CD4-positive, alpha-beta T cell treated with Interleukin-10 for 1 hour (primary cell): Measurements from ENCODE around the gene ESRRA.

Source experiments
- DNase-seq: peaks from one replicate; pipeline ENCODE4 v3.0.0-alpha.2; 2020

Gene ESRRA

GRCh38 chr11:64305075-64305690, at the start of gene ESRRA:
TSS of gene ESRRA (plus strand) at chr11:64305524. CDS start at chr11:64307180, 1,656 bp downstream.
- DNase-seq, result peak; percentile 98

- DNase-seq, result no peak
Observed at GRCh38 chr11:64256300-64256699, 49.0 kb upstream of the ESRRA start.

DNA sequence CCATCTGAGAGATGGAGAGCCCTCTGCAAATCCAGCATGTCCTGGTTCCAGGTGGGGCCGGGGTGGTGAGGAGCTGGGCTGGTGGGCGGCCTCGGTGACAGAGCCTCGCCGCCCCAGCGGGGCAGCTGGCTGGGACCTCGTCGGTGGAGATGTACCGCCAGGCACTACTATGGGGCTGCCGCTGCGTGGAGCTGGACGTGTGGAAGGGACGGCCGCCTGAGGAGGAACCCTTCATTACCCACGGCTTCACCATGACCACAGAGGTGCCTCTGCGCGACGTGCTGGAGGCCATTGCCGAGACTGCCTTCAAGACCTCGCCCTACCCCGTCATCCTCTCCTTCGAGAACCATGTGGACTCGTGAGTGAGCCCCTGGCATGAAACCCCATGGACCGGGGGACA, 47.0 kb upstream of the ESRRA start:
- no peak for DNase-seq

DNA sequence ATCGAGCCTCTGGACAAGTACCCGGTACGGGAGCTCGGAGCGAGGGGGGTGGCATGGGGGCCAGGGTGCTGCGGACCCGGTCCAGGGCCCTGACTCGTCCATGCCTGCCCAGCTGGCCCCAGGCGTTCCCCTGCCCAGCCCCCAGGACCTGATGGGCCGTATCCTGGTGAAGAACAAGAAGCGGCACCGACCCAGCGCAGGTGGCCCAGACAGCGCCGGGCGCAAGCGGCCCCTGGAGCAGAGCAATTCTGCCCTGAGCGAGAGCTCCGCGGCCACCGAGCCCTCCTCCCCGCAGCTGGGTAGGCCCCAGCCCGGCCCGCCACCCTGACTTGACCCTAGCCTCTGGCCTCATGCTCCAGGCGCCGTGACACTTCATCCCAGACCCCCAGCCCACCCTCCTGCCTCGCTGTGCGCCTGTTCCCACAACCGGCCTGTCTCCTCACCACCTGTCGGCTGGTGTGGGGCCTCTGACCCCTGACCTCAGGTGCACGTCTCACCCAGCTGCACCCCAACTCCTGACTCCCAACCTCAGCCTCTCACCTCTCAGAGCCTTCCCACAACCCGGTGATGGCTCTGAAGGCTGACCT, 46.3 kb upstream of the ESRRA start:
- DNase-seq, result no peak

DNA sequence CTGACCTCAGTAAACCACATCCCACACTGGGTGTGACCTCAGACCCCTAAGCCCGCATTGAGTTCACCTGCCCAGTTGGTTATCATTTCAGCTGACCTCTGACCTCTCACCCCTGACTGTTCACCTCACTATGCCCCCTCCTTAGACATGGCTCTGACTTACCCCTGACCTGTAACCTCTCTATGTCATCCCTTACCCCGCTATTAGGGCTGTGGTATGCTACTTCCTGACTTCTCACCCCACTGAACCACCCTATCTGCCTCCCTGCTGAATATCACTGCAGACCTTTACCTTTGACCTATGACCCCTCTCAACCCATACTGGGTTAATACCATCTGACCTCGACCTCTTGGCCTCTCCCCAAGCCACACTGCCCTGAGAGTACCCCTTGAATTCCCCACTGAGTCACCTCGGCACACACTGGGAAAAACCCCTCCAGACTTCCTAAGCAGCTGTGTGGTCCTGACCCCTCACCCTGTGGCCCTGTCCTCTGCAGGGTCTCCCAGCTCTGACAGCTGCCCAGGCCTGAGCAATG, 45.7 kb upstream of the ESRRA start:
- DNase-seq, result no peak

- no peak for DNase-seq
Observed at GRCh38 chr11:64260147-64260708, 45.1 kb upstream of the ESRRA start.

DNA sequence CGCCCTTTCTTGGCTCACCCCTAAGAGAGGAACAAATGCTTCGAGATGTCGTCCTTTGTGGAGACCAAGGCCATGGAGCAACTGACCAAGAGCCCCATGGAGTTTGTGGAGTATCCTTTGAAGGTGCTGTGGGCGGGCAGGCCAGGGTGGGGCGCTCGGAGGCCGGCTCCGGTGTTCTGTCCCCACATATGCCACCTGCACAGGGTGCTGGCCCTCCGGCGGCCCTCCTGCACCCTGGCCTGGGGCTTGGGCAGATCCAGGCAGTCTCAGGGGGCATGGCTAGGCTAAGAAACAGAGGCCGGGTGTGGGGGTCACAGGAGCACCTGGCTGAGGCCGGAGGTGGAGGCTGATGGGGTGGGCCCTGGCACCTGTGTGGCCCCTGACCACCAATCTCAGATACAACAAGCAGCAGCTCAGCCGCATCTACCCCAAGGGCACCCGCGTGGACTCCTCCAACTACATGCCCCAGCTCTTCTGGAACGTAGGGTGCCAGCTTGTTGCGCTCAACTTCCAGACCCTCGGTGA, 43.7 kb upstream of the ESRRA start:
- DNase-seq, result no peak

GRCh38 chr11:64262271-64263002, 42.9 kb upstream of the ESRRA start:
- no peak for DNase-seq

- no peak for DNase-seq
Observed at GRCh38 chr11:64263021-64263946, 42.0 kb upstream of the ESRRA start.

- DNase-seq, result no peak
Observed at GRCh38 chr11:64263947-64264317, 41.4 kb upstream of the ESRRA start.

- DNase-seq, result no peak
Observed at GRCh38 chr11:64264371-64264852, 40.9 kb upstream of the ESRRA start.

DNA sequence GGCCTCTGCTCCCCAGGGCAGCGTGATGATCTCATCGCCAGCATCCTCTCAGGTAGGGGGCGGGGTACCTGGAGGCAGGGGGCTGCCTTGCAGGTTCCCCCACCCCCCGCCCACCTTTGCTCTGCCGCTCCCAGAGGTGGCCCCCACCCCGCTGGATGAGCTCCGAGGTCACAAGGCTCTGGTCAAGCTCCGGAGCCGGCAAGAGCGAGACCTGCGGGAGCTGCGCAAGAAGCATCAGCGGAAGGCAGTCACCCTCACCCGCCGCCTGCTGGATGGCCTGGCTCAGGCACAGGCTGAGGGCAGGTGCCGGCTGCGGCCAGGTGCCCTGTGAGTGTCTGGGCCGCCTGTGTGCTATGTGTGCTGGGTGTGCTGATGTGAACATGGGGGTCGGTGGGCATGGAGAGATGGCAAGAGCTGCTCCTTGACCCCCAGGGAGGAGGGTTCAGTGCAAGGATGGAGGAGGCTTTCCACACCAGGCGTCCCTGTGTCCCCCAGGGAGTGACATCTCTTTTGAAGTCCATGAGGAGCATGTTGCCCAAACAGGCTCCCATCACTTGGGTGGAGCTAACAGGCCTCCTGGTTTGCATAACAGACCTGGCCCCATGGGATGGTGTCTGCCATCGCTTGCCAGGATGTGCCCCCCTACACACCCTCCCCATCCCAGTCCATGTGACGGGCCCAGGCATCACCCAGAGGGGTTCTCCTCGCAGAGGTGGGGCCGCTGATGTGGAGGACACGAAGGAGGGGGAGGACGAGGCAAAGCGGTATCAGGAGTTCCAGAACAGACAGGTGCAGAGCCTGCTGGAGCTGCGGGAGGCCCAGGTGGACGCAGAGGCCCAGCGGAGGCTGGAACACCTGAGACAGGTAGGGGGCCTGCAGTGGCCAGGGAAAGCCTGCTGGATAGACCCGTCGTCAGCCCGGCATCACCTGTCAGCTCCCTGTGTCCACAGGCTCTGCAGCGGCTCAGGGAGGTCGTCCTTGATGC, 39.9 kb upstream of the ESRRA start:
- no peak for DNase-seq

DNA sequence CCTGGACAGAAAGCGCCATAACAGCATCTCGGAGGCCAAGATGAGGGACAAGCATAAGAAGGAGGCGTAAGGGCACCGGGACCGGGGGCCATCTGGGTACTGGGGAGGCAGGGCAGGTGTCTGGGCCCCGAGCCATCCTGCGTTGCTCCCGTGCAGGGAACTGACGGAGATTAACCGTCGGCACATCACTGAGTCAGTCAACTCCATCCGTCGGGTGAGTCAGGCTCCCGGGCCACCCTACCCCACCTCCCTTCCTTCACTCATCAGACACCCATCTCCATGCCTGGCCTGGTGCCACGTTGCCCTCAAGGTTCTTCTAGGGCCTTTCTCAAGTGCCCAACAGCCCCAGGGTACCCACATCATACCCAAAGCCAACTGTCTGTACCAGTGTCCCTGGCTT, 39.0 kb upstream of the ESRRA start:
- DNase-seq, result no peak

GRCh38 chr11:64267207-64267945, 37.9 kb upstream of the ESRRA start:
- no peak for DNase-seq

DNA sequence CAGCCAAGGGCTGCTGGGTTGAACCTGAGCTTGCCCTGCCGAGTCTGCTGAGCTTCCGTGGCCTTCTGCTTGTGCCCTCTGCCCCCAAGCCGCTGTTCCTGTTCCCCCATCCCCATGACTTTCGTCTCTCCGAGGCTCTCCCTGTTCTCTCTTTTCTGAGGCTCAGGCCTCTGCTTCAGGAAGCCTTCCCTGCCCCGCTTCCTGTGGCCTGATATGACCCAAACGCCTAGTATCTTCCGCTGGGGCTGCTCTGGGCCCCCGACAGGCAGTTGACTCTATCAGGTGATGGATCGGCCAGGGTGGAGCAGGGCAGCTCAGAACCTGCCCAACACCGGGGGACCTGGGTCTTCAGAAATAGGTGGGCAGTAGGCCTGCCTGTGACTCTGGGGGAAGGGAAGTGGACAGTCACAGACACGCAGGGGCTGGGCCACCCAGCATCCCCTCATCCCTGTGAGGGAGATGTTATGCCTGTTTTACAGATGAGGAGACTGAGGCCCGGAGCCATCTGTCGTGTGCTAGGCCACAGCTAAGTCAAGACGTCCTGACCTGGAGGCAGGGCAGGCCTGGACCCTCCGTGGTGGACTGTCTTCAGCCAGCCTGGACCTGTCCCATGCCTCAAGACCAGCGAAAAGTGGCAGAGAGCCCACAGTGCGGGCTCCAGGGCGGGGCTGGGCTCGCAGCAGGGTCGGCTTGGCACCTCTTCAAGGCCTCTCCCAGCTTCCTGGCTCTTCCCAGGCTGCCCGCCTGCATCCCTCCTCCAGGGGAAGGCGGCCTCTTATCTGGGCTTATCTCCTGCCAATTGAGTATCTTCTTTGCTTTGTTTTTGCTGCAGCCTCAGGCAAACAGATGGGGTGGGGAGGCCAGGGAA, 37.1 kb upstream of the ESRRA start:
- no peak for DNase-seq

GRCh38 chr11:64268893-64269539, 36.3 kb upstream of the ESRRA start:
- peak; percentile 48 for DNase-seq

GRCh38 chr11:64269540-64270220, 35.6 kb upstream of the ESRRA start:
- peak; percentile 98 for DNase-seq
